Right atrium auricular region (tissue), 2 donors: ENCODE results near the gene MZB1. TPM values are rescaled to one million over a fixed set of nuclear protein-coding genes. Genes with fewer than 3 reads are reported as not detected.

Source experiments
- DNase-seq: peaks from one replicate; pipeline ENCODE4 v3.0.0-alpha.2; 2019; ENCODE audit warnings: low spot score
- H3K27ac ChIP-seq, 2 donors: fragments of 200-600 bp; sonication (generic); 1 replicate in 1 of 2; 2 replicates in 1 of 2; pipeline ENCODE4 v1.5.1; 2016 to 2019
- H3K27me3 ChIP-seq, 2 donors: fragments of 200-600 bp; sonication (generic); one replicate each; pipeline versions ENCODE4 v1.5.1 to v1.6.0; 2017 to 2019
- H3K36me3 ChIP-seq: fragments of 200-600 bp; sonication (generic); one replicate; pipeline ENCODE4 v1.5.1; 2016
- H3K4me1 ChIP-seq, 2 donors: fragments of 200-600 bp; sonication (generic); one replicate each; pipeline versions ENCODE4 v1.5.1 to v1.6.0; 2017 to 2019
- H3K4me3 ChIP-seq, 2 donors: fragments of 200-600 bp; sonication (generic); 1 replicate in 1 of 2; 2 replicates in 1 of 2; pipeline ENCODE4 v1.5.1; 2017 to 2019; ENCODE audit warnings: mild to moderate bottlenecking in 1 of 2, moderate library complexity in 1 of 2
- H3K9me3 ChIP-seq, 2 donors: fragments of 200-600 bp; sonication (generic); one replicate each; pipeline ENCODE4 v1.5.1; 2019
- CTCF ChIP-seq, 2 donors: fragments of 200-600 bp; sonication (generic); IDR thresholded peaks; one replicate each; pipeline ENCODE4 v1.5.1; 2019; ENCODE audit warnings: antibody characterized with exemption in 2 of 2
- total RNA-seq, 2 donors: library from RNA; depleted of rRNA; stranded (reverse); fragments of >200 nt; gene quantifications; one replicate each; pipeline ENCODE4 v1.1.0, GENCODE V29; 2016

The MZB1 gene
- total RNA-seq, 2 donors from 2014 or later = 0.70 to 1.3 TPM

- no peaks in the 10 kb centered on the region for H3K27me3 ChIP-seq
- peak overlapping the region; percentile 84 to 88 for H3K4me3 ChIP-seq
- no peak for TF ChIP-seq CTCF (IDR thresholded peaks at IDR 0.05)
- H3K27ac ChIP-seq = peak overlapping the region; percentile 94 to 98
- no peak for DNase-seq
- no peaks in the 10 kb centered on the region for H3K36me3 ChIP-seq
- H3K4me1 ChIP-seq = peaks cover 0 to 40% of the 10 kb centered on the region in 2 donors
- H3K9me3 ChIP-seq = no peaks in the 10 kb centered on the region
These were observed 47.3 kb downstream of the MZB1 start for GRCh38 chr5:139342423-139342723.

- Histone ChIP-seq H3K4me1 (peaks cover 0 to 40% of the 10 kb centered on the region in 2 donors), H3K4me3 (peak within 1 kb of the TSS; percentile 84 to 88), H3K36me3 (no peaks in the 10 kb centered on the region), H3K27me3 (no peaks in the 10 kb centered on the region), H3K27ac (peak within 1 kb of the TSS; percentile 94 to 98), H3K9me3 (no peaks in the 10 kb centered on the region)
- DNase-seq = peak; percentile 98
- TF ChIP-seq CTCF (IDR thresholded peaks at IDR 0.05) = peak; percentile 77 to 88
These were observed 47.9 kb downstream of the MZB1 start, which contains the start of gene PAIP2 for GRCh38 chr5:139341689-139342422. PAIP2 (plus strand) TSS chr5:139341854; CDS start chr5:139363785, 21,931 bp downstream.

- Histone ChIP-seq H3K4me3 (peak overlapping the region; percentile 84 to 88), H3K27me3 (no peaks in the 10 kb centered on the region), H3K27ac (peak overlapping the region; percentile 94 to 98), H3K4me1 (peaks cover 0 to 36% of the 10 kb centered on the region in 2 donors), H3K9me3 (no peaks in the 10 kb centered on the region), H3K36me3 (no peaks in the 10 kb centered on the region)
- no peak for DNase-seq
- no peak for TF ChIP-seq CTCF (IDR thresholded peaks at IDR 0.05)
These were observed 48.5 kb downstream of the MZB1 start for GRCh38 chr5:139341187-139341688.

GRCh38 chr5:139340051-139340450, 49.7 kb downstream of the MZB1 start:
- H3K36me3 ChIP-seq = no peaks in the 10 kb centered on the region
- H3K9me3 ChIP-seq = no peaks in the 10 kb centered on the region
- no peak for DNase-seq
- H3K27ac ChIP-seq = no peak overlapping the region
- H3K27me3 ChIP-seq = no peaks in the 10 kb centered on the region
- no peak for TF ChIP-seq CTCF (IDR thresholded peaks at IDR 0.05)
- peaks cover 0 to 36% of the 10 kb centered on the region in 2 donors for H3K4me1 ChIP-seq
- H3K4me3 ChIP-seq = no peak overlapping the region

Other genes starting within 250 kb of the MZB1 start
- gene SIL1, start 191.5 kb downstream of the MZB1 start, total RNA-seq = 10 to 100 TPM; 32.7 to 41.3 TPM
- 100 to 1,000 TPM; 131 to 159 TPM for gene MATR3, start 96.2 kb downstream of the MZB1 start, total RNA-seq
- gene PAIP2, start 48.1 kb downstream of the MZB1 start, total RNA-seq = 100 to 1,000 TPM in 1 of 2 donors, 10 to 100 TPM in 1; 97.6 to 156 TPM
- not detected for gene SLC23A1, start 6.6 kb downstream of the MZB1 start, total RNA-seq
- 10 to 100 TPM; 15.8 to 28.6 TPM for gene PROB1, start 5.2 kb upstream of the MZB1 start, total RNA-seq
- gene SPATA24, start 14.2 kb upstream of the MZB1 start, total RNA-seq = 10 to 100 TPM in 1 of 2 donors, 1 to 10 TPM in 1; 9.5 to 29.7 TPM
- gene DNAJC18, start 49.6 kb upstream of the MZB1 start, total RNA-seq = 1 to 10 TPM; 5.9 to 8.5 TPM
- gene ECSCR, start 72.8 kb upstream of the MZB1 start, total RNA-seq = 10 to 100 TPM; 30.1 to 35.4 TPM
- not detected for gene SMIM33, start 81.1 kb upstream of the MZB1 start, total RNA-seq
- gene STING1, start 92.8 kb upstream of the MZB1 start, total RNA-seq = 100 to 1,000 TPM in 1 of 2 donors, 10 to 100 TPM in 1; 80.0 to 123 TPM
- gene UBE2D2, start 171.4 kb upstream of the MZB1 start, total RNA-seq = 10 to 100 TPM; 54.3 to 73.6 TPM